GM12873 (cell line): ENCODE measurements around the gene MANSC4.

Source experiments
- CTCF ChIP-seq: IDR thresholded peaks from 2 replicates; pipeline ENCODE4 v1.5.1; 2012; ENCODE audit warnings: low read depth, mild to moderate bottlenecking, moderate library complexity, low read length, control low read depth; ENCODE audit not compliant: insufficient read depth; ENCODE audit errors: missing control alignments

MANSC4 gene

GRCh38 chr12:27723212-27723611, 56.8 kb downstream of the MANSC4 start:
- no peak for TF ChIP-seq CTCF
